OCI-LY3 (cell line): ENCODE results near the gene ERC2.

Experiments used
- CTCF ChIP-seq: fragments of 200-600, 300-600 bp; sonication (generic); IDR thresholded peaks from 2 replicates; pipeline ENCODE4 v1.5.1; 2014; ENCODE audit warnings: antibody characterized with exemption, low read length, low read depth
- EZH2phosphoT487 ChIP-seq: fragments of 200-600 bp; shearing (Covaris generic); IDR thresholded peaks from 2 replicates; pipeline ENCODE4 v1.6.1; 2018; ENCODE audit warnings: antibody characterized with exemption, mixed run types, low read depth

- TF ChIP-seq CTCF: no peak
- no peak for TF ChIP-seq EZH2phosphoT487
Observed at GRCh38 chr3:56110886-56111285, 357.4 kb downstream of the ERC2 start.
